Right kidney (tissue), 9 donors: ENCODE measurements around the gene ADRB2.
"Not testable (repeated sequence)": the region's sequence is repeated elsewhere in the genome, so short reads cannot be mapped to it uniquely, and the experiment has no call there.

Source experiments
- DNase-seq: peaks from one replicate; pipeline ENCODE4 v3.0.0-alpha.2; 2016
- long read RNA-seq, 8 donors: transcript quantifications; one replicate each; lab custom pipeline, GENCODE V29; 2026

The ADRB2 gene
- long read RNA-seq, donor 1 = 0 reads
- long read RNA-seq, donor 2, partial matches to known transcripts = 0 of 1 reads
- long read RNA-seq, donor 2, other reads (novel, unspliced or antisense) = 0 of 1 reads
- long read RNA-seq, donor 3, partial matches to known transcripts = 0 of 1 reads
- long read RNA-seq, donor 3, other reads (novel, unspliced or antisense) = 0 of 1 reads
- long read RNA-seq, donor 4 = 0 reads
- long read RNA-seq, donor 5 = 0 reads
- long read RNA-seq, donor 6 = 0 reads
- long read RNA-seq, donor 7, partial matches to known transcripts = 0 of 3 reads
- long read RNA-seq, donor 7, other reads (novel, unspliced or antisense) = 0 of 3 reads
- long read RNA-seq, donor 8 = 0 reads

GRCh38 chr5:148826053-148826738, at the start of gene ADRB2:
Gene ADRB2 (plus strand): TSS chr5:148826611. CDS start chr5:148826832, 221 bp downstream.
- DNase-seq = peak; percentile 83

- DNase-seq = no peak
Observed at GRCh38 chr5:148776780-148777179, 49.6 kb upstream of the ADRB2 start.

DNA sequence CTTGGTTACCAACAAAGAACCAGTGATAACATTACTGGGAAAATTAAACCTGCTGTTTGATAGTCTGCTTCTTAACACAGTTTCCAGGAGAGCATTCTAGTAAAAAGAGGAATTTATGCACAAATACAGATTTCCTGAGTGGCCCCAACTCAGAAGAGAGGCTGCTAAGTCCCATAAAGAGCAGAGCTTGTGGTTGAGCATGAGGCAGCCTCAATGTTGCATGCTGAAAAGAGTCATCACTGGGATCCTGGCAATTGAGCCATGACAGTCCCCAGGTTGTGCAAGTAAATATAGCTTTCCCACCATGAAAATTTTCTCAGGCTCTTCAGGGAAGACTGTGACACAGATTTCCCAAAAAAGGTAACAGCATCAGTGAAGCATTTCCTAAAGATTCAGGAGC, 47.5 kb upstream of the ADRB2 start:
- DNase-seq = no peak

- DNase-seq = no peak
Observed at GRCh38 chr5:148780711-148781110, 45.7 kb upstream of the ADRB2 start.

- no peak for DNase-seq
Observed at GRCh38 chr5:148781766-148782165, 44.6 kb upstream of the ADRB2 start.

DNA sequence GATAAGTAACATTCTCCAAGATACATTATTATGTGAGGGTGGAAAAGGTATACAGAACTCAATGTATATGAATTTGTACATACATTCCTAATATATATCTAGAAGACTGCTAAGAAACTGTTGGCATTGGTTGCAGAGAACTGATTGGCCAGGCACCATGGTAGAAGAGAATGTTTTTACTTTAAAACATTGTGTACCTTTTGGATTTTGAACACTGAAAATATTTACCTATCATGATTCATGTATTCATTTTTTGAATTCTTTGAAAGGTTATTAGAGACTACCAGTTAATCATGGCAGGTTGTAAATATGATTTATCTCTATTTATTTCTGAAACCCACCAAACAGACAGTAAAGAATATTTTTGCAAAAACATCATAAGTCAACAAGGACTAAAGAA, 41.2 kb upstream of the ADRB2 start:
- no peak for DNase-seq

- DNase-seq = no peak
Observed at GRCh38 chr5:148786456-148786855, 40.0 kb upstream of the ADRB2 start.

DNA sequence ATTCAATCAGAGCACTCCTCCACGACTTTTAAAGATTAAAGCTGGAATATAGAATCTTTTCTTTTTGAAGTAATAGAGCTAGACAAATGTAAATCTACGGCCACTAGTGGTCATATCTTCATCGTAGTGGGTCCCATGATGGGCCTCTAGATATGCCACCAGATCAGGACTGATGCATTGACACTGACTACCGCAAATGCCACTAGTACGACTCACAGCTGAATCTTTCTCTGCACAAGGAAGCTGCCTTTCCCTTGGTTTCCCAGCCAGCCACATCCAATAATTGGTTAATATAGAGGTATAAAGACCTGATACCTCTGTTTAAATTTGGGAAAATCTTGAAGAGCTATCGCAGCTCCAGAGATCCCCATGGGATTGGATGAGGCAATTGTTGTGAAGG, 37.8 kb upstream of the ADRB2 start:
- DNase-seq = no peak

DNA sequence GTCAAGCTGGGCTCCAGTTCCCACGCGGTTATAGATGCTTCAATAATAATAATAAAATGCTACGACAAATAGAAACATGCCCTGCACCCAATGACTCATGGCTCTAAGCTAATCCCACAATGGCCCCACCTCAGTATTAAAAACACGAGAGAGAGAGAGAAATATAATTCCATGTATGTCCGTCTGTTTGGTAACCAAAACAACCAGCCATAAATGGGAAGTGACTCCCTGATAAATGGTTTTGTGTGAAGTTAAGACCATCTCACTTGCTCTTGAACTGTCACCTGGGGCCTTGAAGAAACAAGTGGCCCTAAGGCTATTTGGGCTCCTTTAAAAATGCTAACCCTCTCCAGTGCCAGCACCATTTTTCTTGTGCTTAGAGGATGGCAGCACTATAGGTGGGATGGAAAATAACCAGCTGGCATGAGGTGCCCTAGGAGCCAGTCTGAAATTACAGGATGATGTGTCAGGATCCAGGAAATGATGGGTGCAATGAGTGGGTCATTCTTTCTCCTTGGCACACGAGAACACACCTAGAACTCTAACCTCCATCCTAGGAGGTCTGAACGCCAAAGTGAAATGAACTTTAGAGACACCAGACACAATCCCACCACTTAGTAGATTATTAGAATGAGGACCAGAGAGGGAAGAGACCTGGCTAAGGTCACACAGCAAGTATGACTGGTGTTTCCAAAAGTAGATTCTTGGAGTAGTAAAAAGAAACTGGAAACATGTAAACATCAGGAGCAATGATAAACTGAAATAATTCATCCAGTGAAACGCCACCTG, 35.7 kb upstream of the ADRB2 start:
- no peak for DNase-seq

GRCh38 chr5:148791334-148791667, 35.1 kb upstream of the ADRB2 start:
- no peak for DNase-seq

- DNase-seq = no peak
Observed at GRCh38 chr5:148791696-148792095, 34.7 kb upstream of the ADRB2 start.

- DNase-seq = no peak
Observed at GRCh38 chr5:148792744-148793143, 33.7 kb upstream of the ADRB2 start.

DNA sequence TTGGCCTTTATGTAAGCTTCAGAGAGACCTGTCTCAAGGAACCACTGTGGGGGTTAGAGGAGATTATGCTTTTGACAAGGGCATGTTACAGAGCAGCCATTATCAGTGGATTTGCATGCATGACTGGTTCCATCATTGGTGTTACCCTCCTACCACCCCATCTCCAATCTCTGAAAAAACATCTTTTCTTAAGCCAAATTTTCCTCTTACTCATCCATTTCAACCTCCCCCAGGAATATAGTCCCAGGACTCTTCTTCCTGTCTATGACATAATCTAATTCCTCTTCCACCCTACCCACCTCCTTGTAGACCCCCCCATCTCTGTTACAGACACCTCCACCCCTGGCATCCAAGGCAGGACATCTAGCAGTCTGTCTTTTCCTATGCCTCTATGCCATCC, 33.1 kb upstream of the ADRB2 start:
- DNase-seq = no peak

DNA sequence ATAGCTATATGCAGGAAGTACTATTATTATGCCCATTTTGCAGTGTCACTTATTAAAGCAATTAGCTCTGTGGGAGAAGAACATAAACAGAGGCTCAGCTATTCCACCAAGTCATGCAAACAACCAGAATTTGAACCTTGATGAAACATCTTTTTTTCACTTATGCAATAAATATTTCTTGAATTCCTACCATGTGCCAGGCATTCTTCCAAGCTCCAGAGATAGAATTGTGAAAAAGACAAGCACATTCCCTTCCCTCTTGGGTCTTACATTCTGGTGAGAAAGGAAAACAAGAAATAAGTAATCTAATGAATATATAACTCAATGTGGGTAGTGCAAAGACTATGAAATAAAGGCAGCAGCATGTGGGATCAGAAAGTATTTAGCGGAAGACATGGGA, 32.1 kb upstream of the ADRB2 start:
- no peak for DNase-seq

DNA sequence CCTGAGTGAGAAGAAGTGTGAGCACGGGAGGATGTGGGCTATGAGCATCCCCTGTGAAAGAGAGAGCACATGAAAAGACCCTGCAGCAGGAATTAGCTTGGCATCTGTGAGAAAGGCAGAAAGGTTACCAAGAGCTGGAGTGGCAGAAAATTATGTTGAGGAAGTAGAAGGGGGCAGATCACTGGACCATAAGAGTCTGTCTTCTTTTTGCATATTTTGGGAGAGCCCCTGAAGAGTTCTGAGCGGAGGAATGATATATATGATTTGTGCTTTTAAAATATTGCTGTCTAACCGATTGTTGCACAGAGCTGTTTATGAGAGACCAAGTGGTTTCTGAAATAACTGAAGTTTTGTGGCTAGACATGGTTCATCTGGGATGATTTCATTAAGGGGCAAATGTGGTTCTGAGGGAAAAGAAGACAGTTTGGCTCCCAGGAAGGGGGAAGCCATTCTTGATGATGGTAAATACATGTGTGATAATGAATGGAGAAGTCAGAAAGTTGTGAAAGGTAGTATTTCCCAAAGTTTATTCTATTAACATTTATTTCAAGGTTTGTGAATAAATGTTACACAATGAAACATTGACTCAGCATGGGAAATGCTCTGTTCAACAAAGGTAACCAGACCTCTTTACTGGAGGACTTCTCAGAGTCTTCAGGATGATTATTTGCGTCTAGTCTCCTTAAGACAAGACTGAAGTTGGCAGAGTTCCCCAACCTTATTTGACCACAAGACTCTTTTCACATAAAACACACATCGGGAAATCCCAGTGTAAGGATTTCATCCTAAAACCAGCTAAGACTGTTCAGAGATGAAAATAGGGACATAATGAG, 31.5 kb upstream of the ADRB2 start:
- no peak for DNase-seq

DNA sequence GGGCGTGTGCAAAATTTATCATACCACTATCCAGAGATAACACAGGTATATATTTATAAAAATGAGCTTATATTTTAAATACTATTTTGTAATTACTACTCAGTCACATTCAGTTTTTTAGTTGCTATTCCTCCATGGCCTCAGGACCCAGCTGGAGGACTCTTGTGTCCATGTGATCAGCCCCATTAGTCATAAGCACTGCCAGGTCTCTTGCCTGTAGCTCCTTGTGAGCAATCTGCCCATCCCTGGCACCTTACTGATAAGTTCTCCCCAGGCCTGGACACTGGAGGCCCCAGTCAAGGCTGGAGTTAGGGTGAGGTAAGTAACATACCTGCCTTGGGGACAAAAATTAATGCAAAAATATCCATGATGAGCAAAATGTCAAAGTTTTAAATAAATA, 29.5 kb upstream of the ADRB2 start:
- DNase-seq = no peak

GRCh38 chr5:148798786-148799185, 27.6 kb upstream of the ADRB2 start:
- DNase-seq = no peak

DNA sequence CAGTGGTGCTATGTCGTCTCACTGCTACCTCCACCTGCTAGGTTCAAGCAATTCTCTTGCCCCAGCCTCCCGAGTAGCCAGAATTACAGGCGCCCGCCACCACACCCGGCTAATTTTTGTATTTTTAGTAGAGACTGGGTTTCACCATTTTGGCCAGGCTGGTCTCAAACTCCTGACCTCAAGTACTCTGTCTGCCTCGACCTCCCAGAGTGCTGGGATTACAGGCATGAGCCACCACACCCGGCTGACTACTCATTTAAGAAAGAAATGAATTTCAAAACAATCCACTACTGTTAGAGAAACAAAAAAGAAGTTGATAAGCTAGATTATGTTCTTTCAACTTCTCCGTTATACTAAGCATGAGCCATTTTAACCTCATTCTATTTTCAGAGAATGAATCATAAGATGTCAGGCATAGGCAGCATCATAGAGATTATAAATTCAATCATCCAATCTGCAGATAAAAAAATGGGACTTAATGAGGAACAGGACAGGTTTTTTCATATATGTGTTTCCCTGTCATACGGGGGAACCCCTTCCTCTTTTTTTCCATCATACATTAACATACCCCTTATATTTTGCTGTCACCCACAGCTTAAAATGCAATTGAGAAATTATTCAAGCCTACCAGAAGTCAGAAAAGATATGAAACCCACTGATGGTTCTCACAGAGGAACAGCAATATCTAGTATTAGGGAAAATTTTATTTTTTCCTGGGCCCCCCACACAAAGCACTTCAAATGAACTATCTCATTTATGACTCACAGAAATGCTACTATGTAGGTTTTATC, 26.5 kb upstream of the ADRB2 start:
- no peak for DNase-seq

DNA sequence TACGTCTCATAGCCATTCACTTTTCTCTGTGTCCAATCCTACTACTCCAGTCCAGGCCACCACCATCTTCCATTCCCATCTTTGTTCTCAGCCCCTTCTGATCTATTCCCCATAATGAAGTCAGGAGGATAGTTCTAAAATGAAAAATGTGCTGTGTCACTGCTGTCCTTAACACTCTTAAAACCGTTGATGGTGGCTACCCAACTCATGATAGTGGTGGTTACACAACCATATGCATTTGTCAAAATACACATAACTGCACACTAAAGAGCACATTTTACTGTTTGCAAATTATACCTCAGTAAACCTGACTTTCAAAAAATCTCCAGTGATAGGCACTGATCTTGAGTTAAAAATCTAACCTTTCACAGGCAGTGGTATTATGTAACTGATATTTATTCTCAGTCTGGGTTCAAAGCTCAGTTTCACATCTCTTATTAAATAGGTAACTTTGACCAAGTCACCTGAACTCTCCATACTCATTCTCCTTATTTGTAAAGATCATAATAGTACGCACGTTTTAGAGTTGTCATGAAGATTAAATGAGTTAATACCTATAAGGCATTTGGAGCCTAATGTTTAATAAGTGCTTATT, 24.6 kb upstream of the ADRB2 start:
- no peak for DNase-seq

DNA sequence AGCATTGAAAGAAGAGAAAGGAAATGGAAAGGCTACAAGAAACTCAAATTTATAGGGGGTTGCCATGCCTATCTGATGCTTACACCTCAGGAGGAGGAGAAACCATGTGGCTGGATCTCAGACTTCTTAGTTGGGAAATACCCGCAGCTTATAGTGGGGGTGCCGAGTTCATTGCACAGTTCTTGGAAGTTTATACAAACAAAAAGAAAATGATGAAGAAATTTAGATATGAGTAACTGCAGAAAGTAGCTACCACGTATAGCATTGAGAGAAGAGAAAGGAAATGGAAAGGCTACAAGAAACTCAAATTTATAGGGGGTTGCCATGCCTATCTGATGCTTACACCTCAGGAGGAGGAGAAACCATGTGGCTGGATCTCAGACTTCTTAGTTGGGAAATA, 23.0 kb upstream of the ADRB2 start:
- not testable (repeated sequence) for DNase-seq

DNA sequence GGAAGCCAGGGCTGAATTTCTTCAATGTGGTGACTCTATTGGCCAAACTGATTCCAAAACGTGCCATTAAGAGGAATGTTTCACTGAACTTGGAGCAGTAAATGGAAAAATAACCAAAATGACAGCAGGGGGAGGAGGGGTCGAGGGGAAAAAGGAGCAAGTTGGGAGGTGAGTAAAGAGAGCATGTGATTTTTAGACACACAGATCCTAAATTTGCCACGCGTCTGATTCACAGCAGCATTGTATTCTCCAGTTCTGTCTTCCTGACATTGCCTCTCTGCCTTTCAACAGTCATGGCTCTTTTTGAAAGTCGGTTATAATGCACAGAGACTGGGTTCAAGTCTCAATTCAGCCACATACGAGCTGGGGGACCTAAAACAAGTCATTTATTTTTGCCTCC, 22.0 kb upstream of the ADRB2 start:
- no peak for DNase-seq
